Prostate gland (tissue), 2 donors: ENCODE measurements around the gene PIM3.

Source experiments
- POLR2A ChIP-seq: fragments of 450-650 bp; IDR thresholded peaks from one replicate; pipeline ENCODE4 v1.6.1; 2016; ENCODE audit warnings: antibody characterized with exemption, mild to moderate bottlenecking
- TF ChIP-seq, protein P1 (sequence below), 4 experiments: fragments of 200-600 bp in 2 of 4; fragments of 450-650 bp in 2 of 4; sonication (generic) in 2 of 4; IDR thresholded peaks; 1 replicate in 3 of 4; 2 replicates in 1 of 4; pipeline ENCODE4 v1.5.1; 2016 to 2019; ENCODE audit warnings: antibody characterized with exemption in 4 of 4, mild to moderate bottlenecking in 2 of 4, moderate library complexity in 2 of 4

GRCh38 chr22:49942565-49943404 lies 17.8 kb upstream of the PIM3 start:
- no peak for TF ChIP-seq POLR2A
- TF ChIP-seq, protein P1, sequence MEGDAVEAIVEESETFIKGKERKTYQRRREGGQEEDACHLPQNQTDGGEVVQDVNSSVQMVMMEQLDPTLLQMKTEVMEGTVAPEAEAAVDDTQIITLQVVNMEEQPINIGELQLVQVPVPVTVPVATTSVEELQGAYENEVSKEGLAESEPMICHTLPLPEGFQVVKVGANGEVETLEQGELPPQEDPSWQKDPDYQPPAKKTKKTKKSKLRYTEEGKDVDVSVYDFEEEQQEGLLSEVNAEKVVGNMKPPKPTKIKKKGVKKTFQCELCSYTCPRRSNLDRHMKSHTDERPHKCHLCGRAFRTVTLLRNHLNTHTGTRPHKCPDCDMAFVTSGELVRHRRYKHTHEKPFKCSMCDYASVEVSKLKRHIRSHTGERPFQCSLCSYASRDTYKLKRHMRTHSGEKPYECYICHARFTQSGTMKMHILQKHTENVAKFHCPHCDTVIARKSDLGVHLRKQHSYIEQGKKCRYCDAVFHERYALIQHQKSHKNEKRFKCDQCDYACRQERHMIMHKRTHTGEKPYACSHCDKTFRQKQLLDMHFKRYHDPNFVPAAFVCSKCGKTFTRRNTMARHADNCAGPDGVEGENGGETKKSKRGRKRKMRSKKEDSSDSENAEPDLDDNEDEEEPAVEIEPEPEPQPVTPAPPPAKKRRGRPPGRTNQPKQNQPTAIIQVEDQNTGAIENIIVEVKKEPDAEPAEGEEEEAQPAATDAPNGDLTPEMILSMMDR (IDR thresholded peaks at IDR 0.05) = no peak
